ENCODE data around the gene REL. TPM values are rescaled to one million over a fixed set of nuclear protein-coding genes. Genes with fewer than 3 reads are reported as not detected.
A peak's percentile ranks its signal among the peaks of the same experiment; 100 is the strongest.
"Not testable (repeated sequence)": the region's sequence is repeated elsewhere in the genome, so short reads cannot be mapped to it uniquely, and the experiment has no call there.

Gene REL
- total and polyA plus RNA-seq, 5 donors from 2014 or later = 14.6 to 146 (median 15.7) TPM

DNA sequence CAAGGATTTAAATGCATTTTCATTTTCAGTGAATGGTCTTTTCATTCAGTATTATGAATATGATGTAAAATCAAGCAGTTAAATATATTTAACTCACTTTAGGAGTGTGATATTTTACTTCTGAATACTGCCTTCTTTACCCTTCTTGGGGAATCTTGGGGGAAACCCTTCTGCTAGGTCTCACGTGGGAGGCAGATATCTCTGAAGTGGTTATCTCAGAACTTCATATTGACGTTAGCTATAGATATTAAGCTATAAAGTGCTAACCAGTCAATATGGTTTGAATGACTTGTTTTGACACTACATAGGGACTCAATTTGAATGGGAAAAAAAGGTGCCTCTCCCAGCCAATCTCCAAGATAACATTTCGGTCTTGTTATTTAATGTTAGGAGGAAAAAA lies 9.8 kb downstream of the REL start:
- H3K4me1 Mint-ChIP-seq = peaks cover 47 to 61% (median 56%) of the 10 kb centered on the region in 4 donors
- no peaks in the 10 kb centered on the region for H3K27me3 ChIP-seq (ENCODE audit: control insufficient read depth, insufficient read depth, low read length)
- H3K4me1 ChIP-seq (ENCODE audit: control insufficient read depth, insufficient read depth, low read length, poor library complexity, severe bottlenecking) = peaks cover 22% of the 10 kb centered on the region
- DNase-seq = no peak
- H3K4me3 ChIP-seq (ENCODE audit: low read depth, low read length) = peak overlapping the region; percentile 26
- ATAC-seq (ENCODE audit: low read depth in 2 of 2) = no peak
- no peaks in the 10 kb centered on the region for H3K9me3 ChIP-seq (ENCODE audit: control insufficient read depth in 2 of 2, low read length in 2 of 2)
- H3K27me3 Mint-ChIP-seq = no peaks in the 10 kb centered on the region
- peak overlapping the region in 1 of 4 donors; percentile 57 for H3K4me3 Mint-ChIP-seq
- peaks cover 0 to 4% (median 0%) of the 10 kb centered on the region in 7 donors for H3K9me3 Mint-ChIP-seq
- H3K36me3 Mint-ChIP-seq = peaks cover 29% of the 10 kb centered on the region
- peaks cover 38% of the 10 kb centered on the region for H3K36me3 ChIP-seq (ENCODE audit: control insufficient read depth, insufficient read depth, low read length)
- H3K27ac ChIP-seq (ENCODE audit: insufficient read depth, low read length, poor library complexity, severe bottlenecking) = peak overlapping the region; percentile 53
- peak overlapping the region in 2 of 3 donors; percentile 57 to 76 for H3K27ac Mint-ChIP-seq

GRCh38 chr2:60898567-60898966 lies 17.2 kb downstream of the REL start:
- H3K27ac ChIP-seq (ENCODE audit: insufficient read depth, low read length, poor library complexity, severe bottlenecking) = no peak overlapping the region
- Mint-ChIP-seq H3K27me3 (no peaks in the 10 kb centered on the region), H3K4me3 (no peak overlapping the region), H3K27ac (peak overlapping the region in 1 of 3 donors; percentile 62), H3K36me3 (peaks cover 59% of the 10 kb centered on the region), H3K9me3 (no peaks in the 10 kb centered on the region), H3K4me1 (peaks cover 25 to 37% (median 32%) of the 10 kb centered on the region in 4 donors)
- H3K9me3 ChIP-seq (ENCODE audit: control insufficient read depth in 2 of 2, low read length in 2 of 2) = no peaks in the 10 kb centered on the region
- ATAC-seq (ENCODE audit: low read depth in 2 of 2) = no peak
- peaks cover 79% of the 10 kb centered on the region for H3K36me3 ChIP-seq (ENCODE audit: control insufficient read depth, insufficient read depth, low read length)
- no peak overlapping the region for H3K4me3 ChIP-seq (ENCODE audit: low read depth, low read length)
- H3K27me3 ChIP-seq (ENCODE audit: control insufficient read depth, insufficient read depth, low read length) = no peaks in the 10 kb centered on the region
- no peak for DNase-seq
- H3K4me1 ChIP-seq (ENCODE audit: control insufficient read depth, insufficient read depth, low read length, poor library complexity, severe bottlenecking) = peaks cover 7% of the 10 kb centered on the region

- H3K4me1 ChIP-seq (ENCODE audit: control insufficient read depth, insufficient read depth, low read length, poor library complexity, severe bottlenecking) = peaks cover 7% of the 10 kb centered on the region
- H3K9me3 ChIP-seq (ENCODE audit: control insufficient read depth in 2 of 2, low read length in 2 of 2) = no peaks in the 10 kb centered on the region
- no peak overlapping the region for H3K4me3 ChIP-seq (ENCODE audit: low read depth, low read length)
- Mint-ChIP-seq H3K4me3 (peak overlapping the region in 2 of 4 donors; percentile 43 to 70), H3K27ac (peak overlapping the region; percentile 62 to 87 (median 76)), H3K36me3 (peaks cover 53% of the 10 kb centered on the region), H3K9me3 (no peaks in the 10 kb centered on the region), H3K4me1 (peaks cover 21 to 30% (median 28%) of the 10 kb centered on the region in 4 donors), H3K27me3 (no peaks in the 10 kb centered on the region)
- H3K27me3 ChIP-seq (ENCODE audit: control insufficient read depth, insufficient read depth, low read length) = no peaks in the 10 kb centered on the region
- peaks cover 78% of the 10 kb centered on the region for H3K36me3 ChIP-seq (ENCODE audit: control insufficient read depth, insufficient read depth, low read length)
- peak in 1 of 2 donors; percentile 12 for ATAC-seq (ENCODE audit: low read depth in 2 of 2)
- H3K27ac ChIP-seq (ENCODE audit: insufficient read depth, low read length, poor library complexity, severe bottlenecking) = peak overlapping the region; percentile 42
- no peak for DNase-seq
Observed at GRCh38 chr2:60899230-60899891, 18.0 kb downstream of the REL start.

- Histone ChIP-seq H3K9me3 (ENCODE audit: control insufficient read depth in 2 of 2, low read length in 2 of 2) (no peaks in the 10 kb centered on the region), H3K4me1 (ENCODE audit: control insufficient read depth, insufficient read depth, low read length, poor library complexity, severe bottlenecking) (peaks cover 7% of the 10 kb centered on the region), H3K36me3 (ENCODE audit: control insufficient read depth, insufficient read depth, low read length) (peaks cover 79% of the 10 kb centered on the region), H3K27ac (ENCODE audit: insufficient read depth, low read length, poor library complexity, severe bottlenecking) (peak overlapping the region; percentile 42), H3K4me3 (ENCODE audit: low read depth, low read length) (no peak overlapping the region), H3K27me3 (ENCODE audit: control insufficient read depth, insufficient read depth, low read length) (no peaks in the 10 kb centered on the region)
- DNase-seq = no peak
- Mint-ChIP-seq H3K4me3 (no peak overlapping the region), H3K36me3 (peaks cover 50% of the 10 kb centered on the region), H3K27me3 (no peaks in the 10 kb centered on the region), H3K4me1 (peaks cover 21 to 30% (median 27%) of the 10 kb centered on the region in 4 donors), H3K27ac (peak overlapping the region in 1 of 3 donors; percentile 20), H3K9me3 (no peaks in the 10 kb centered on the region)
- no peak for ATAC-seq (ENCODE audit: low read depth in 2 of 2)
Observed at GRCh38 chr2:60899892-60900249, 18.5 kb downstream of the REL start.

DNA sequence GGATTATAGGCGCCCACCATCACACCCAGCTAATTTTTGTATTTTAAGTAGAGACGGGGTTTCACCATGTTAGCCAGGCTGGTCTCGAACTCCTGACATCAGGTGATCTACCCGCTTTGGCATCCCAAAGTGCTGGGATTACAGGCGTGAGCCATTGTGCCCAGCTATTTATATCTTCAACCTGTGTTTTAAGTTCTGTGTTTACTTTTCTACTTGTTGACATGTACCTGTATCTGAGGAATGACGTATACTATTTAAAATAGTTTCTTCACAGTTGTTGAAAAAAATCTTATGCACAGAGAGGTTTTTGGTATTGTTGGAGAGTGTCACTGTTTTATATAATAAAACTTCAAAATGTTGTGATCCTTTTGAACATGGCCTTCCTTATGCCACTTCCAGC lies 19.9 kb downstream of the REL start:
- H3K27ac Mint-ChIP-seq; H3K27me3 Mint-ChIP-seq; H3K27ac ChIP-seq (ENCODE audit: insufficient read depth, low read length, poor library complexity, severe bottlenecking); DNase-seq; H3K9me3 Mint-ChIP-seq; H3K4me3 Mint-ChIP-seq; H3K9me3 ChIP-seq (ENCODE audit: control insufficient read depth in 2 of 2, low read length in 2 of 2); H3K4me1 ChIP-seq (ENCODE audit: control insufficient read depth, insufficient read depth, low read length, poor library complexity, severe bottlenecking); H3K27me3 ChIP-seq (ENCODE audit: control insufficient read depth, insufficient read depth, low read length); H3K4me3 ChIP-seq (ENCODE audit: low read depth, low read length); ATAC-seq (ENCODE audit: low read depth in 2 of 2): not testable (repeated sequence)
- Mint-ChIP-seq H3K4me1 (peaks cover 27 to 38% (median 32%) of the 10 kb centered on the region in 4 donors), H3K36me3 (peaks cover 55% of the 10 kb centered on the region)
- H3K36me3 ChIP-seq (ENCODE audit: control insufficient read depth, insufficient read depth, low read length) = peaks cover 77% of the 10 kb centered on the region

- H3K4me3 ChIP-seq (ENCODE audit: low read depth, low read length); H3K27me3 ChIP-seq (ENCODE audit: control insufficient read depth, insufficient read depth, low read length); H3K4me1 ChIP-seq (ENCODE audit: control insufficient read depth, insufficient read depth, low read length, poor library complexity, severe bottlenecking); H3K27me3 Mint-ChIP-seq; DNase-seq; H3K4me3 Mint-ChIP-seq; ATAC-seq (ENCODE audit: low read depth in 2 of 2); H3K9me3 Mint-ChIP-seq; H3K27ac ChIP-seq (ENCODE audit: insufficient read depth, low read length, poor library complexity, severe bottlenecking); H3K9me3 ChIP-seq (ENCODE audit: control insufficient read depth in 2 of 2, low read length in 2 of 2): not testable (repeated sequence)
- Mint-ChIP-seq H3K27ac (peak overlapping the region in 2 of 3 donors; percentile 39 to 46), H3K4me1 (peaks cover 0 to 18% (median 13%) of the 10 kb centered on the region in 4 donors), H3K36me3 (peaks cover 25% of the 10 kb centered on the region)
- H3K36me3 ChIP-seq (ENCODE audit: control insufficient read depth, insufficient read depth, low read length) = peaks cover 51% of the 10 kb centered on the region
Observed at GRCh38 chr2:60905867-60906266, 24.5 kb downstream of the REL start.

DNA sequence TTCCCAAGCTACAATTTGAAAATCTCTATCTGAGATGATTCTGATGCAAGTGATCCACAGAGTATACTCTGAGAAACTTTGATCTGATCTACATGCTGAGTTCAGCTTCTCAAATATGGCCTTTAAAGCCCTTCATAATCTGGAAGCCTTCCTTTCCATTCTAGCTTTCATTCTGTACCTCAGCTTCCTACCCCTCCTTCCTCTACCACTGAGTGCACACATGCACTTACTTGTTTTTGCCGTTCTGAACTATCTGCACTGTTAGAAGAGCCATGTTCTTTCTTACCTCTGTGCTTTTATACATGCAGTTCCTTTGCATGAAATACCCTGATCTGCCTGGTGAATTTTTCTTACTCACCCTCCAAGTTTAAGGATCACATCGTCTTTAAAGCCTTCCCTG lies 25.0 kb downstream of the REL start:
- H3K27ac ChIP-seq (ENCODE audit: insufficient read depth, low read length, poor library complexity, severe bottlenecking) = no peak overlapping the region
- Mint-ChIP-seq H3K9me3 (no peaks in the 10 kb centered on the region), H3K4me1 (peaks cover 0 to 19% (median 14%) of the 10 kb centered on the region in 4 donors), H3K27ac (peak overlapping the region in 2 of 3 donors; percentile 22 to 31), H3K36me3 (peaks cover 25% of the 10 kb centered on the region), H3K4me3 (no peak overlapping the region), H3K27me3 (no peaks in the 10 kb centered on the region)
- no peak for ATAC-seq (ENCODE audit: low read depth in 2 of 2)
- peaks cover 49% of the 10 kb centered on the region for H3K36me3 ChIP-seq (ENCODE audit: control insufficient read depth, insufficient read depth, low read length)
- H3K4me3 ChIP-seq (ENCODE audit: low read depth, low read length) = no peak overlapping the region
- H3K9me3 ChIP-seq (ENCODE audit: control insufficient read depth in 2 of 2, low read length in 2 of 2) = no peaks in the 10 kb centered on the region
- no peaks in the 10 kb centered on the region for H3K27me3 ChIP-seq (ENCODE audit: control insufficient read depth, insufficient read depth, low read length)
- H3K4me1 ChIP-seq (ENCODE audit: control insufficient read depth, insufficient read depth, low read length, poor library complexity, severe bottlenecking) = no peaks in the 10 kb centered on the region
- no peak for DNase-seq

DNA sequence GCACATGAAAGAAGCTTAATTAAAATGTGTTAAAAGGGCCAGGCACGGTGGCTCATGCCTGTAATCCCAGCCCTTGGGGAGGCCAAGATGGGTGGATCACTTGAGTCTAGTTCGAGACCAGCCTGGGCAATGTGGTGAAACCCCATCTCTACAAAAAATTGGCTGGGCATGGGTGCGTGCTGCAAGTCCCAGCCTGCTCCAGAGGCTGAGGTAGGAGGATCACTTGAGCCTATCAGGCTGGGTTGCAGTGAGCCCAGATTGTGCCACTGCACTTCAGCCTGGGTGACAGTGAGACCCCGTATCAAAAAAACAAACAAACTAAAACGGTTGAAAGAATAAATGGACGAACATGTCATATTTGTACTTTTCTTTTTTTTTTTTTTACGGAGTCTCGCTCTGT lies 26.0 kb downstream of the REL start:
- no peak overlapping the region for H3K27ac ChIP-seq (ENCODE audit: insufficient read depth, low read length, poor library complexity, severe bottlenecking)
- ATAC-seq (ENCODE audit: low read depth in 2 of 2) (no peak), DNase-seq (no peak)
- H3K9me3 ChIP-seq (ENCODE audit: control insufficient read depth in 2 of 2, low read length in 2 of 2) = no peaks in the 10 kb centered on the region
- no peaks in the 10 kb centered on the region for H3K27me3 ChIP-seq (ENCODE audit: control insufficient read depth, insufficient read depth, low read length)
- H3K27ac Mint-ChIP-seq = no peak overlapping the region
- no peaks in the 10 kb centered on the region for H3K27me3 Mint-ChIP-seq
- no peaks in the 10 kb centered on the region for H3K4me1 ChIP-seq (ENCODE audit: control insufficient read depth, insufficient read depth, low read length, poor library complexity, severe bottlenecking)
- no peaks in the 10 kb centered on the region for H3K9me3 Mint-ChIP-seq
- peaks cover 7 to 18% (median 14%) of the 10 kb centered on the region in 4 donors for H3K4me1 Mint-ChIP-seq
- peaks cover 23% of the 10 kb centered on the region for H3K36me3 Mint-ChIP-seq
- H3K36me3 ChIP-seq (ENCODE audit: control insufficient read depth, insufficient read depth, low read length) = peaks cover 40% of the 10 kb centered on the region
- H3K4me3 ChIP-seq (ENCODE audit: low read depth, low read length) = no peak overlapping the region
- no peak overlapping the region for H3K4me3 Mint-ChIP-seq

Data from CD4-positive, CD25-positive, alpha-beta regulatory T cell (primary cell).